ENCODE results near the gene C2orf76.

The C2orf76 gene

GRCh38 chr2:119332953-119333352 is 33.7 kb downstream of the C2orf76 start:
- no peak for TF ChIP-seq CTCF (IDR thresholded peaks at IDR 0.05; ENCODE audit: control insufficient read depth, insufficient read depth, low read depth, low read length, missing control alignments)
- no peak overlapping the region for H3K4me3 ChIP-seq (ENCODE audit: control insufficient read depth, low read depth, low read length)
- DNase-seq (ENCODE audit: low read depth), result no peak

GRCh38 chr2:119327431-119327830 is 39.2 kb downstream of the C2orf76 start:
- H3K4me3 ChIP-seq (ENCODE audit: control insufficient read depth, low read depth, low read length), result no peak overlapping the region
- no peak for TF ChIP-seq CTCF (IDR thresholded peaks at IDR 0.05; ENCODE audit: control insufficient read depth, insufficient read depth, low read depth, low read length, missing control alignments)
- DNase-seq (ENCODE audit: low read depth), result no peak

- H3K4me3 ChIP-seq (ENCODE audit: control insufficient read depth, low read depth, low read length), result no peak overlapping the region
- no peak for DNase-seq (ENCODE audit: low read depth)
- TF ChIP-seq CTCF (IDR thresholded peaks at IDR 0.05; ENCODE audit: control insufficient read depth, insufficient read depth, low read depth, low read length, missing control alignments), result no peak
Measured at GRCh38 chr2:119326938-119327337, 39.7 kb downstream of the C2orf76 start.

GRCh38 chr2:119324685-119325270 is 41.9 kb downstream of the C2orf76 start:
- TF ChIP-seq CTCF (IDR thresholded peaks at IDR 0.05; ENCODE audit: control insufficient read depth, insufficient read depth, low read depth, low read length, missing control alignments), result no peak
- no peak overlapping the region for H3K4me3 ChIP-seq (ENCODE audit: control insufficient read depth, low read depth, low read length)
- DNase-seq (ENCODE audit: low read depth), result no peak

DNA sequence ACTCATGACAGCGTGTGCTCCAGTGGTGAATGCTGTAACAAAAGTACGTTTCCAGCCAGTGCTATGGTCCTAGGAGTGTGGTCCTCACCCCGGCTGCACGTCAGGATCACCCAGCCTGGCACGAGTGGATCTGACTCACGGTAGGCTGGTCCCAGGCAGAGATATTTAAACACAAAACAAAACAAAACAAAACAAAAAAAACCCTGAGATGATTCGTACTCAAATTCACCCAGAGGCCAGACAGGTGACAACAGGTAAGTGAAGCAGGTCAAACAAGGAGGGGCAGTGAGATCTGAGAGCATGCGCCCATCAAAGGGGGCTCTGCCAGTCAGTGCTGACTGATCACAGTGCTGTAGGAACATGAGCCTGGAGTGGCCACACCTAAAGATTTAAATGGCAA is 43.2 kb downstream of the C2orf76 start:
- no peak for DNase-seq (ENCODE audit: low read depth)
- H3K4me3 ChIP-seq (ENCODE audit: control insufficient read depth, low read depth, low read length), result no peak overlapping the region
- TF ChIP-seq CTCF (IDR thresholded peaks at IDR 0.05; ENCODE audit: control insufficient read depth, insufficient read depth, low read depth, low read length, missing control alignments), result no peak

DNA sequence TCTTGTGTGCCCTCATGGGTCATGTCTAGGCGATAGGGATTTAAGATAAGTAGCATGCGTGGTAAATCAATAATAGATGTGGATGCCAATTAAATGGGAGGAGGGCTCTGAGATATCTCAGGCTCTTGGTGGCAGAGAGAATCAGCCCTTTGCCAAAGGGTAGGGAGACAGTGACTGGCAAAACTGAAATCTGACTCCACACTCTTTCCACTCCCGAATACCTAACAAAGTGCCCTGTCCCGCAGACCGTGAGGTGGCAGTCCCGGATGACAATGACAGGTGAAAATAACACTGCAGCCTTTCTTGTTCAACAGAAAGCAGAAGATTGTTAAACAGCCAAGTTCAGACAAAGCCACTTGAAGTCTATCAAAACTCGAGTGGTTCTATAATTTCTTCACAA is 47.0 kb downstream of the C2orf76 start:
- no peak for DNase-seq (ENCODE audit: low read depth)
- H3K4me3 ChIP-seq (ENCODE audit: control insufficient read depth, low read depth, low read length), result no peak overlapping the region
- no peak for TF ChIP-seq CTCF (IDR thresholded peaks at IDR 0.05; ENCODE audit: control insufficient read depth, insufficient read depth, low read depth, low read length, missing control alignments)

GRCh38 chr2:119317554-119317953 is 49.1 kb downstream of the C2orf76 start:
- TF ChIP-seq CTCF (IDR thresholded peaks at IDR 0.05; ENCODE audit: control insufficient read depth, insufficient read depth, low read depth, low read length, missing control alignments), result no peak
- H3K4me3 ChIP-seq (ENCODE audit: control insufficient read depth, low read depth, low read length), result no peak overlapping the region
- DNase-seq (ENCODE audit: low read depth), result no peak

All from AG09309 (cell line).